K562 (cell line): ENCODE results near the gene FAM124B.

ENCODE experiments used
- BRCA1 ChIP-seq, 2 experiments: fragments of 450-650 bp in 1 of 2; sonication (generic) in 1 of 2; formaldehyde crosslinking in 1 of 2; IDR thresholded peaks; 2 replicates each; pipeline versions ENCODE4 v1.5.0 to v1.6.1; 2017 to 2020; ENCODE audit warnings: mild to moderate bottlenecking in 1 of 2, missing genetic modification reagents in 1 of 2
- CHD4 ChIP-seq: fragments of 200-600 bp; sonication (generic); IDR thresholded peaks from 3 replicates; pipeline ENCODE4 v1.6.1; 2012; ENCODE audit warnings: low read depth, mild to moderate bottlenecking, mixed read lengths, low read length, inconsistent platforms; ENCODE audit not compliant: insufficient read depth, insufficient replicate concordance, poor library complexity, severe bottlenecking
- EGR1 ChIP-seq: fragments of 450-650 bp; conservative IDR thresholded peaks from 2 replicates; pipeline ENCODE4 v1.6.1; 2017; ENCODE audit warnings: mild to moderate bottlenecking
- KAT8 ChIP-seq: fragments of 450-650 bp; IDR thresholded peaks from 2 replicates; pipeline ENCODE4 v1.6.1; 2016; ENCODE audit warnings: low read depth, mild to moderate bottlenecking
- NR1H2 ChIP-seq: sonication (generic); formaldehyde crosslinking; IDR thresholded peaks from 2 replicates; pipeline ENCODE4 v1.4.0; 2020; ENCODE audit warnings: mild to moderate bottlenecking, missing genetic modification reagents
- RBM14 ChIP-seq: fragments of 200-400 bp; formaldehyde crosslinking; IDR thresholded peaks from 2 replicates; pipeline ENCODE4 v1.6.1; 2018; ENCODE audit warnings: low read depth, mild to moderate bottlenecking, low read length, moderate library complexity, borderline replicate concordance; ENCODE audit not compliant: insufficient read depth
- RCOR1 ChIP-seq, 2 experiments: IDR thresholded peaks; 2 replicates each; pipeline ENCODE4 v1.6.1; 2012; ENCODE audit warnings: low read depth in 2 of 2, low read length in 2 of 2, borderline replicate concordance in 1 of 2, improper control_type of control experiment in 1 of 2
- TAF1 ChIP-seq: IDR thresholded peaks from 2 replicates; pipeline ENCODE4 v1.6.1; 2011; ENCODE audit warnings: mild to moderate bottlenecking, low read length, moderate library complexity; ENCODE audit not compliant: insufficient read depth, control insufficient read depth, severe bottlenecking; ENCODE audit errors: extremely low read depth
- TF ChIP-seq, protein P1 (sequence below): fragments of 250-450 bp; sonication (Bioruptor Pico); IDR thresholded peaks from 2 replicates; pipeline ENCODE4 v1.4.0; 2020; ENCODE audit warnings: mild to moderate bottlenecking, moderate library complexity, borderline replicate concordance

DNA sequence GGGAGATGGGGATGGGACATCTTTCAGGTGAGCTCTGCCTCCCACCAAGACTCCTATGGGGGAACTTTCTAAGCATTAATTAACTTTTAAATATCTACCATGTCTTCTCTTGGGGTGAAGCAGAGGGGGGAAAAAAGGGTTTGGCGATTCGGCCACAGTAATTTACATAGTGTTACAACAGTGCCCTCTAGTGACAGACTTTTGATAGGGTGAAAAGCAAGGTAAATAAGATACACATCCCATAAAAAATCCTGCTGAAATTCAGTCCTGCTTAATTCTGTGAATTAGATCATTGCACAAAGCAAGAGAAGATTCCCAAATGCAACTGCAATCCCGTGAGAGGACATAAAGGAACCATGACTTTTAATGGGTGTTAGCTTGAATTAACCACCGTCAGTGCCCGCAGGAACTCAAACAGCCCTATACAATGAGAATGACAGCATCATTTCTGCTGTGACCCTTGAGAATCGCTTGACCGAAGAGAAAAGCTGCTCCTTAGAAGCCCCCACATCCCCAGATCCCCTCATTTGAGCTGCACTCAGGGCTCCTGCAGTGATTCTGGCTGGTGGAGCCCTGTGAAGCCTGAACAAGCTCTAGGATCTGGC lies 32.8 kb downstream of the FAM124B start:
- no peak for TF ChIP-seq NR1H2
- no peak for TF ChIP-seq BRCA1 (IDR thresholded peaks at IDR 0.05)
- no peak for TF ChIP-seq BRCA1 (CRISPR knock-in tag; IDR thresholded peaks at IDR 0.05)
- no peak for TF ChIP-seq CHD4
- TF ChIP-seq EGR1: no peak
- no peak for TF ChIP-seq KAT8
- TF ChIP-seq, protein P1, sequence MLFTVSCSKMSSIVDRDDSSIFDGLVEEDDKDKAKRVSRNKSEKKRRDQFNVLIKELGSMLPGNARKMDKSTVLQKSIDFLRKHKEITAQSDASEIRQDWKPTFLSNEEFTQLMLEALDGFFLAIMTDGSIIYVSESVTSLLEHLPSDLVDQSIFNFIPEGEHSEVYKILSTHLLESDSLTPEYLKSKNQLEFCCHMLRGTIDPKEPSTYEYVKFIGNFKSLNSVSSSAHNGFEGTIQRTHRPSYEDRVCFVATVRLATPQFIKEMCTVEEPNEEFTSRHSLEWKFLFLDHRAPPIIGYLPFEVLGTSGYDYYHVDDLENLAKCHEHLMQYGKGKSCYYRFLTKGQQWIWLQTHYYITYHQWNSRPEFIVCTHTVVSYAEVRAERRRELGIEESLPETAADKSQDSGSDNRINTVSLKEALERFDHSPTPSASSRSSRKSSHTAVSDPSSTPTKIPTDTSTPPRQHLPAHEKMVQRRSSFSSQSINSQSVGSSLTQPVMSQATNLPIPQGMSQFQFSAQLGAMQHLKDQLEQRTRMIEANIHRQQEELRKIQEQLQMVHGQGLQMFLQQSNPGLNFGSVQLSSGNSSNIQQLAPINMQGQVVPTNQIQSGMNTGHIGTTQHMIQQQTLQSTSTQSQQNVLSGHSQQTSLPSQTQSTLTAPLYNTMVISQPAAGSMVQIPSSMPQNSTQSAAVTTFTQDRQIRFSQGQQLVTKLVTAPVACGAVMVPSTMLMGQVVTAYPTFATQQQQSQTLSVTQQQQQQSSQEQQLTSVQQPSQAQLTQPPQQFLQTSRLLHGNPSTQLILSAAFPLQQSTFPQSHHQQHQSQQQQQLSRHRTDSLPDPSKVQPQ (CRISPR knock-in tag): no peak
- no peak for TF ChIP-seq RCOR1 (IDR thresholded peaks at IDR 0.05; ENCODE audit: borderline replicate concordance in 1 of 2, low read depth in 2 of 2, low read length in 2 of 2)
- no peak for TF ChIP-seq RBM14
- TF ChIP-seq TAF1: no peak
